CD4-positive, alpha-beta memory T cell (primary cell): Measurements from ENCODE around the gene TMOD4. TPM values are rescaled to one million over a fixed set of nuclear protein-coding genes. Genes with fewer than 3 reads are reported as not detected.
"Not testable (repeated sequence)": the region's sequence is repeated elsewhere in the genome, so short reads cannot be mapped to it uniquely, and the experiment has no call there.

Experiments used
- CTCF ChIA-PET: fragments of 350-600 bp; sonication (Branson Sonifier 250); formaldehyde crosslinking; loops from one replicate; lab custom pipeline; 2021; ENCODE audit warnings: inconsistent platforms; ENCODE audit not compliant: partially characterized antibody; lab: Charles Lee
- POLR2A ChIA-PET: fragments of 350-600 bp; sonication (Branson Sonifier 250); formaldehyde crosslinking; loops from one replicate; lab custom pipeline; 2021; ENCODE audit not compliant: partially characterized antibody; lab: Charles Lee
- DNase-seq, 5 donors: peaks; one replicate each; pipeline versions ENCODE4 v3.0.0 to v3.0.0-alpha.2; 2020 to 2022; ENCODE audit warnings: mixed read lengths in 1 of 5
- H3K27ac ChIP-seq: one replicate; pipeline ENCODE4 v1.7.0; 2013; ENCODE audit warnings: low read depth, low read length
- H3K27me3 ChIP-seq: 2 replicates; pipeline ENCODE4 v1.7.0; 2013; ENCODE audit warnings: mild to moderate bottlenecking, low read length, moderate library complexity; ENCODE audit not compliant: insufficient read depth
- H3K36me3 ChIP-seq: 2 replicates; pipeline ENCODE4 v1.7.0; 2013; ENCODE audit warnings: mild to moderate bottlenecking, low read length, moderate library complexity; ENCODE audit not compliant: insufficient read depth
- H3K4me1 ChIP-seq: 2 replicates; pipeline ENCODE4 v1.7.0; 2013; ENCODE audit warnings: mild to moderate bottlenecking, low read length, moderate library complexity; ENCODE audit not compliant: insufficient read depth
- H3K4me3 ChIP-seq, 2 donors: one replicate each; pipeline ENCODE4 v1.7.0; 2013; ENCODE audit warnings: low read length in 2 of 2, mild to moderate bottlenecking in 1 of 2
- H3K9me3 ChIP-seq, 2 donors: one replicate each; pipeline ENCODE4 v1.7.0; 2013; ENCODE audit warnings: low read length in 2 of 2, control low read depth in 1 of 2; ENCODE audit not compliant: control insufficient read depth in 1 of 2
- H3K27ac Mint-ChIP-seq, 7 donors: one replicate each; pipeline ENCODE4 v1.8.0; 2020 to 2021; ENCODE audit warnings: mixed read lengths in 7 of 7, mild to moderate bottlenecking in 6 of 7, inconsistent platforms in 3 of 7, moderate library complexity in 3 of 7
- H3K27me3 Mint-ChIP-seq, 2 donors: one replicate each; pipeline ENCODE4 v1.8.0; 2020 to 2021; ENCODE audit warnings: mixed read lengths in 2 of 2
- H3K36me3 Mint-ChIP-seq, 2 donors: one replicate each; pipeline ENCODE4 v1.8.0; 2020 to 2021; ENCODE audit warnings: mixed read lengths in 2 of 2, inconsistent platforms in 1 of 2, mild to moderate bottlenecking in 1 of 2
- H3K4me1 Mint-ChIP-seq, 4 donors: one replicate each; pipeline ENCODE4 v1.8.0; 2020 to 2021; ENCODE audit warnings: mixed read lengths in 4 of 4, mild to moderate bottlenecking in 1 of 4
- H3K4me3 Mint-ChIP-seq, 8 donors: one replicate each; pipeline ENCODE4 v1.8.0; 2020 to 2021; ENCODE audit warnings: mixed read lengths in 8 of 8, mild to moderate bottlenecking in 7 of 8, moderate library complexity in 6 of 8, inconsistent platforms in 3 of 8
- H3K9me3 Mint-ChIP-seq, 8 donors: one replicate each; pipeline ENCODE4 v1.8.0; 2020 to 2021; ENCODE audit warnings: mixed read lengths in 8 of 8, mild to moderate bottlenecking in 5 of 8, inconsistent platforms in 3 of 8, moderate library complexity in 1 of 8
- intact Hi-C: fragments of 100-400 bp; cut with micrococcal nuclease; formaldehyde crosslinking; loops from one replicate; pipeline ENCODE4 v1.15.1; 2023
- polyA plus RNA-seq, 2 donors: library from polyadenylated mRNA; unstranded; fragments of 300-500 nt; fragmentation: Illumina TruSeq; gene quantifications; one replicate each; pipeline ENCODE4 v1.2.3, GENCODE V29; 2021
- total RNA-seq, 2 experiments: library from RNA; stranded (reverse); gene quantifications; one replicate each; pipeline ENCODE4 v1.2.3, GENCODE V29; 2021

Gene TMOD4
- total and polyA plus RNA-seq, 4 experiments from 2014 or later: 6.4 TPM; not detected in 2

DNA sequence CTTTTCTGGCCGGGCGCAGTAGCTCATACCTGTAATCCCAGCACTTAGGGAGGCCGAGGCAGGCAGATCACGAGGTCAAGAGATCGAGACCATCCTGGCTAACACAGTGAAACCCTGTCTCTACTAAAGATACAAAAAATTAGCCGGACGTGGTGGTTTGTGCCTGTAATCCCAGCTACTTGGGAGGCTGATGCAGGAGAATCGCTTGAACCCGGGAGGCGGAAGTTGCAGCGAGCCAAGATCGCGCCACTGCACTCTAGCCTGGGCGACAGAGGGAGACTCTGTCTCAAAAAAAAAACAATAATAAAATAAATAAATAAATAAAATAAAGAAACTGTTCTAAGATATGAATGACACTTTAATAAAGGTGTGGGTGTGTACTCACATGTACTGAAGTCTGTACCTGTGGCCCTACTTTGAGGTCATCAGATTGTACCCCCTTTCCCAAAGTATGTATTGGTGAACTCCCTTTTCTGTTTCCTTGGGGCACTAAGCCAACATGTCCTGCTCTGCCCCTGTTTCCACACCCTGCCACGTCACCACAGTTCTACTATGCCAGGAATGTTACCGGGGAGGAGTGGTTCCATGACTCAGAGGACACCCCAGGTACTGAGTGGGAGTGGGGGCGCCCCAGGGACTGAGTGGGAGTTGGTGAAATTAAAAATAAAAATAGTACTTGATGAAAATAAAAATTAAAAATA, 19.3 kb upstream of the TMOD4 start:
- H3K36me3 ChIP-seq, H3K4me3 Mint-ChIP-seq, H3K4me3 ChIP-seq, DNase-seq, H3K9me3 Mint-ChIP-seq, H3K27me3 Mint-ChIP-seq, H3K27ac ChIP-seq, H3K27ac Mint-ChIP-seq, H3K27me3 ChIP-seq, H3K9me3 ChIP-seq: not testable (repeated sequence)
- peaks cover 25% of the 10 kb centered on the region for H3K4me1 ChIP-seq
- Mint-ChIP-seq H3K36me3 (peaks cover 1 to 12% of the 10 kb centered on the region in 2 donors), H3K4me1 (peaks cover 21 to 43% (median 35%) of the 10 kb centered on the region in 4 donors)
- CTCF ChIA-PET: interaction anchor here (0.8 to 3.8 kb wide), 7 partner anchors 17 to 145 kb away, joined by 3 to 20 read pairs (median 6); no protein-coding TSS in a partner anchor
- POLR2A ChIA-PET: interaction anchor here (0.6 to 1.8 kb wide), 2 partner anchors 57 to 95 kb away, joined by 3 to 7 read pairs; no protein-coding TSS in a partner anchor
- intact Hi-C loops: loop anchor here (5.0 to 10.0 kb wide), 2 partner anchors 38 to 200 kb away; partner anchors contain the start of genes PSMB4 and TNFAIP8L2

GRCh38 chr1:151193856-151194255, 18.1 kb upstream of the TMOD4 start:
- ChIA-PET POLR2A (no interaction called here), CTCF (interaction anchor here (1.0 to 1.8 kb wide), 2 partner anchors 27 to 58 kb away, joined by 4 to 11 read pairs; no protein-coding TSS in a partner anchor)
- peaks cover 22% of the 10 kb centered on the region for H3K4me1 ChIP-seq
- Mint-ChIP-seq H3K4me1 (peaks cover 15 to 43% (median 32%) of the 10 kb centered on the region in 4 donors), H3K36me3 (peaks cover 0 to 14% of the 10 kb centered on the region in 2 donors), H3K9me3 (peaks cover 0 to 3% (median 0%) of the 10 kb centered on the region in 8 donors), H3K4me3 (peak overlapping the region in 1 of 8 donors; percentile 40), H3K27ac (peak overlapping the region in 1 of 7 donors; percentile 2), H3K27me3 (peaks cover 0 to 2% of the 10 kb centered on the region in 2 donors)
- H3K9me3 ChIP-seq: no peaks in the 10 kb centered on the region
- H3K4me3 ChIP-seq: no peak overlapping the region
- no peaks in the 10 kb centered on the region for H3K36me3 ChIP-seq
- H3K27me3 ChIP-seq: no peaks in the 10 kb centered on the region
- DNase-seq: no peak
- no peak overlapping the region for H3K27ac ChIP-seq
- intact Hi-C loops: loop anchor here (5.0 to 10.0 kb wide), 2 partner anchors 37 to 201 kb away; partner anchors contain the start of genes PSMB4 and TNFAIP8L2

GRCh38 chr1:151193304-151193703, 17.5 kb upstream of the TMOD4 start:
- CTCF ChIA-PET: interaction anchor here (1.1 to 1.8 kb wide), 3 partner anchors 59 to 88 kb away, joined by 3 to 11 read pairs (median 4); partner anchors contain the start of gene PSMD4
- Histone ChIP-seq H3K27me3 (no peaks in the 10 kb centered on the region), H3K4me1 (peaks cover 27% of the 10 kb centered on the region), H3K4me3 (no peak overlapping the region), H3K36me3 (no peaks in the 10 kb centered on the region), H3K9me3 (no peaks in the 10 kb centered on the region), H3K27ac (no peak overlapping the region)
- H3K4me3 Mint-ChIP-seq: no peak overlapping the region
- peaks cover 0 to 1% (median 0%) of the 10 kb centered on the region in 8 donors for H3K9me3 Mint-ChIP-seq
- DNase-seq: no peak
- H3K4me1 Mint-ChIP-seq: peaks cover 19 to 43% (median 34%) of the 10 kb centered on the region in 4 donors
- peaks cover 0 to 8% of the 10 kb centered on the region in 2 donors for H3K36me3 Mint-ChIP-seq
- H3K27ac Mint-ChIP-seq: no peak overlapping the region
- POLR2A ChIA-PET: no interaction called here
- H3K27me3 Mint-ChIP-seq: peaks cover 0 to 2% of the 10 kb centered on the region in 2 donors
- intact Hi-C loops: loop anchor here (5.0 to 10.0 kb wide), 2 partner anchors 36 to 201 kb away; partner anchors contain the start of genes PSMB4 and TNFAIP8L2

- Mint-ChIP-seq H3K27ac (no peak overlapping the region), H3K4me1 (peaks cover 20 to 43% (median 31%) of the 10 kb centered on the region in 4 donors), H3K9me3 (no peaks in the 10 kb centered on the region), H3K27me3 (peaks cover 0 to 2% of the 10 kb centered on the region in 2 donors), H3K36me3 (peaks cover 0 to 8% of the 10 kb centered on the region in 2 donors), H3K4me3 (peak overlapping the region in 3 of 8 donors; percentile 14 to 43 (median 21))
- Histone ChIP-seq H3K4me3 (no peak overlapping the region), H3K36me3 (no peaks in the 10 kb centered on the region), H3K27me3 (no peaks in the 10 kb centered on the region), H3K4me1 (peaks cover 25% of the 10 kb centered on the region), H3K9me3 (no peaks in the 10 kb centered on the region), H3K27ac (no peak overlapping the region)
- CTCF ChIA-PET: interaction anchor here (1.1 to 1.8 kb wide), 3 partner anchors 60 to 89 kb away, joined by 3 to 11 read pairs (median 4); partner anchors contain the start of gene PSMD4
- POLR2A ChIA-PET: no interaction called here
- intact Hi-C loops: loop anchor here (5.0 to 10.0 kb wide), 2 partner anchors 35 to 203 kb away; partner anchors contain the start of genes PSMB4 and TNFAIP8L2
- no peak for DNase-seq
These were observed 16.3 kb upstream of the TMOD4 start for GRCh38 chr1:151192047-151192446.

DNA sequence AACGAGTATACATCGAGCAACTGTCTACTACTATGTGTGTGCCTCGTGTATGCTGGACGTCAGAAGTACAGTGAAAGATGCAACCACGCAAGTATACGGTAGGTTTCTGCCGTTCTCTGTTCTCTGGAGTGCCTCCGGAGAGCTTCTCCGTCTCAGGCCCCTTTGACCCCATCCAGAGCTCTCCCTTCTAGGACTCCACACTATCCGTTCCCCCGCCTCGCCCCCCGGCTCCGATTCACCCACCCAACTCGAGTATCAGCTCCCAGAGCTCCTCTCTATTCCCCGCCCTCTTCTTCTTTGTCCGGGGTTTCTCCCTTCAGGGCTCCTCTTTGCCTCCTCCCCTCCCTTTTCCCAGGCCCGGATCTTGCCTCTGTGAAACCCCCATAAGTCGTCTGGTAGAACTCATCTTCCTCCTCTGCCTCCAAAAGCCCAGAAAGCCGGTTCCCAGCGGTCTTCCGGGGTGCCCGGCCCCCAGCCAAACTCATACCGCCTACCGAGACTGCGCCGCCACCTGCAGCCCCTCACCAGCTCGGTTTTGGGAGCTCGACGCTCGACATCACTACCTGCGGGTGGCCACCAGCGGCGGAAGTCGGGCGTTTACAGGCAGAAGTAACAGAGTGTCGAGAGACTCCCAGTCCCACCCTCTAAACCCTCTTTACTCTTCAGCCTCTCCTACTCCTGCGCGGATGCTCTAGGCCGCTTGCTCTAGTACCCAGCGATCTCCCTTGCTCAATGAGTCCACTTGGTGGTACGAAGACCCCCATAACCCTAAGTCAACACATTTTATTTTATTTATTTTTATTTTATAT, 14.1 kb upstream of the TMOD4 start, which contains the start of gene VPS72:
VPS72 (minus strand) TSS at position 561 of the 809 bp plus-strand sequence; CDS start at position 485, 76 bp downstream.
- ChIA-PET POLR2A (interaction anchor here (0.6 to 3.0 kb wide), 21 partner anchors 10 to 210 kb away, joined by 3 to 46 read pairs (median 6); partner anchors contain the start of genes LYSMD1, PI4KB, PIP5K1A and PSMB4), CTCF (interaction anchor here (0.5 to 2.9 kb wide), 11 partner anchors 12 to 934 kb away, joined by 3 to 25 read pairs (median 4); partner anchors contain the start of gene TNFAIP8L2)
- intact Hi-C loops: loop anchor here (1.0 to 10.0 kb wide), 5 partner anchors 8 to 205 kb away; partner anchors contain the start of genes PIP5K1A, PSMB4, SCNM1 and TNFAIP8L2
- H3K27me3 Mint-ChIP-seq: no peaks in the 10 kb centered on the region
- Histone ChIP-seq H3K27ac (peak within 1 kb of the TSS; percentile 89), H3K27me3 (no peaks in the 10 kb centered on the region), H3K4me1 (peaks cover 25% of the 10 kb centered on the region), H3K36me3 (peaks cover 11% of the 10 kb centered on the region), H3K9me3 (no peaks in the 10 kb centered on the region), H3K4me3 (peak within 1 kb of the TSS; percentile 67 to 78)
- H3K4me3 Mint-ChIP-seq: peak within 1 kb of the TSS; percentile 92 to 100 (median 98)
- H3K36me3 Mint-ChIP-seq: peaks cover 12 to 24% of the 10 kb centered on the region in 2 donors
- peak within 1 kb of the TSS; percentile 91 to 100 (median 98) for H3K27ac Mint-ChIP-seq
- no peaks in the 10 kb centered on the region for H3K9me3 Mint-ChIP-seq
- peak; percentile 81 to 92 (median 84) for DNase-seq
- H3K4me1 Mint-ChIP-seq: peaks cover 22 to 43% (median 33%) of the 10 kb centered on the region in 4 donors

DNA sequence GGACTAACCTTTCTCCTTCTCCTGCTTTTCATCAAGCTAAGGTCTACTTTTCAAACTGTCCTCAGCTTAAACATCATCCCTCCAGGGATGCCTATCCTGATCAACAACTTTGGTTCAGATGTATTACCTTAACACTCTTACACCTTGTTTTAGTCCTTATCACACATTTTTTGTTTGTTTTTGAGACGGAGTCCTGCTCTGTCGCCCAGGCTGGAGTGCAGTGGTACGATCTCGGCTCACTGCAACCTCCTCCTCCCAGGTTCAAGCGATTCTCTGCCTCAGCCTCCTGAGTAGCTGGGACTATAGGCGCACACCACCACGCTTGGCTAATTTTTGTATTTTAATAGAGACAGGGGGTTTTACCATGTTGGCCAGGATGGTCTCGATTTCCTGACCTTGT, 12.9 kb upstream of the TMOD4 start:
- H3K27me3 Mint-ChIP-seq, H3K27me3 ChIP-seq, H3K4me3 ChIP-seq, H3K9me3 Mint-ChIP-seq, H3K9me3 ChIP-seq, DNase-seq, intact Hi-C loops: not testable (repeated sequence)
- Mint-ChIP-seq H3K27ac (peak overlapping the region in 5 of 7 donors; percentile 27 to 99 (median 91)), H3K4me3 (peak overlapping the region; percentile 7 to 100 (median 98)), H3K4me1 (peaks cover 24 to 43% (median 33%) of the 10 kb centered on the region in 4 donors), H3K36me3 (peaks cover 21 to 35% of the 10 kb centered on the region in 2 donors)
- H3K4me1 ChIP-seq: peaks cover 25% of the 10 kb centered on the region
- peak overlapping the region; percentile 89 for H3K27ac ChIP-seq
- ChIA-PET CTCF (interaction anchor here (1.2 to 2.9 kb wide), 4 partner anchors 22 to 62 kb away, joined by 4 to 25 read pairs (median 4); partner anchors contain the start of gene TNFAIP8L2), POLR2A (interaction anchor here (0.6 to 3.0 kb wide), 3 partner anchors 30 to 93 kb away, joined by 3 to 46 read pairs (median 15); partner anchors contain the start of genes TNFAIP8L2 and ZNF687)
- peaks cover 17% of the 10 kb centered on the region for H3K36me3 ChIP-seq
